Keratinocyte (primary cell): ENCODE measurements around the gene PARP9.

Experiments used
- CTCF ChIP-seq, 3 experiments: IDR thresholded peaks in 1 of 3; conservative IDR thresholded peaks in 1 of 3; optimal IDR thresholded peaks in 1 of 3; 2 replicates in 2 of 3; 3 replicates in 1 of 3; pipeline versions ENCODE3 to v1.5.1; 2011; ENCODE audit warnings: low read length in 3 of 3, mild to moderate bottlenecking in 3 of 3, moderate library complexity in 2 of 3, control low read depth in 1 of 3, inconsistent platforms in 1 of 3; ENCODE audit not compliant: insufficient read depth in 2 of 3; ENCODE audit errors: extremely low read depth in 1 of 3
- EZH2 ChIP-seq: IDR thresholded peaks from one replicate; pipeline ENCODE4 v1.6.1; 2012; ENCODE audit warnings: inconsistent platforms, mild to moderate bottlenecking, low read length, moderate library complexity

- TF ChIP-seq EZH2 (no peak), CTCF (optimal IDR thresholded peaks at IDR 0.05 in 1 of 3, IDR thresholded peaks at IDR 0.05 in 1 of 3, conservative IDR thresholded peaks at IDR 0.05 in 1 of 3; ENCODE audit: extremely low read depth in 1 of 3, insufficient read depth in 2 of 3, low read length in 3 of 3) (no peak)
These were observed 8.6 kb downstream of the PARP9 start for GRCh38 chr3:122555275-122556071.
